ENCODE results near the gene ATXN3L. TPM values are rescaled to one million over a fixed set of nuclear protein-coding genes. Genes with fewer than 3 reads are reported as not detected.

ATXN3L gene
- not detected for total RNA-seq

DNA sequence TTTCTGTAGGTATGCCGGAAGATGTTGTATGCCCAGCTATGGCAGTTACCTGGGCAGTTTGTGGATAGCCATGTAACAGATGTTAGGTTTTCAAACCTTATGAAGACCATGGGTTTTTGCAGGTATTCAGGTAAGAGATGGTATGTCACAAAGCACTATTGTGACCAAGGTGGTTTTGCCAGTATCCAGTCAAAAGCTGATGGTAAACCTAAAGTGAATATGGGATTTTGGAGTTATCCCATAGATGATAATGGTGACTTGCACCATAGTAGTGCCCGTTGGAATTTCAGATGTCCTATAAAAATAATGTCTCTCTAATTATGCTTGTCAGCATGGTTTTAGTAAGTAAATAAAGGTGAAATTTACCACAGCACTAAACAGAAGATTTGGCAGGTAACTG lies at the start of gene ATXN3L:
ATXN3L (minus strand) TSS at position 101 of the 400 bp plus-strand sequence. CDS start 119 bp downstream, outside the sequence.
- Mint-ChIP-seq H3K27ac (no peak within 1 kb of the TSS), H3K4me3 (no peak within 1 kb of the TSS)
- POLR2A ChIA-PET, result no interaction called here

DNA sequence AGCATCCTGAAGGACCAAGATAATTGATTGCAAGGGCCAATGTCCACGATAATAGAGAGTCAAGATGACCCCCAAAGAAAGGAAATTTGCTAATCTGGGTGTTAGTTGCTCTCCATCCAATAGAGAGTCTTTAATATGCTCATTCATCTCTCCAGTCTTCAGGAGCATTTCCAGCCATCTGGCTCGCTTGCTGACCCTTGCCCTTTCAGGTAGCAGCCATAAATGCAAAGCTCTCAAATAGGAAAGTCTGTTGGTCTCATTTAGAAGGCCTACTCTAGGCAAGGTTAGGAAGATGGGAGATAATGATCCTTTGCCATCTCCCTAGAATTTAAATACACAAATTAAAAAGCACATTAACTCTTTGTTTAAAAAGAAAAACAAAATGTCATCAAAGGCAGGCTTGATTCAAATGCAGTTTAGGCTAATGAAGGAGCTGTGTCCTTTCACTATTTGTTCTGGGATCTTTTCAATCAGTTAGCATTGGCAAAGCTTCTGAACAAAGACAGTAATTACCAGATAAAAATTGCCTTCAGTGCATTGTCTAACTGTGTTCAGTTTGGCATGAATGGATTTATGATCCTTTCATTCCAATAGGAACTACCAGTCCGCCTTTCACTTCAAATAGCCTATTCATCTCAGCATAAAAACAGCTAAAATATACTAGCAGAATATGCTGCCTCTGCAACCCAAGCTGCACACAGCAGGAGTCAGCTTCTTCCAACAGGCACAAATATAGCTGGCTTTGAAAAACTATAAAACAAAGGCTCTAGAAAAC lies 49.6 kb upstream of the ATXN3L start:
- Mint-ChIP-seq H3K27me3 (no peaks in the 10 kb centered on the region), H3K4me1 (peaks cover 11% of the 10 kb centered on the region), H3K36me3 (ENCODE audit: low read depth) (peaks cover 4% of the 10 kb centered on the region), H3K4me3 (no peak overlapping the region), H3K27ac (no peak overlapping the region), H3K9me3 (no peaks in the 10 kb centered on the region)
- ChIA-PET POLR2A (no interaction called here), CTCF (no interaction called here)
- DNase-seq, result no peak

More for the DNA sequence above, at the start of gene ATXN3L:
- H3K27me3 Mint-ChIP-seq, result no peaks in the 10 kb centered on the region
- H3K9me3 Mint-ChIP-seq, result no peaks in the 10 kb centered on the region
- no peaks in the 10 kb centered on the region for H3K36me3 Mint-ChIP-seq (ENCODE audit: low read depth)
- no peak for DNase-seq
- H3K4me1 Mint-ChIP-seq, result no peaks in the 10 kb centered on the region
- CTCF ChIA-PET, result no interaction called here

DNA sequence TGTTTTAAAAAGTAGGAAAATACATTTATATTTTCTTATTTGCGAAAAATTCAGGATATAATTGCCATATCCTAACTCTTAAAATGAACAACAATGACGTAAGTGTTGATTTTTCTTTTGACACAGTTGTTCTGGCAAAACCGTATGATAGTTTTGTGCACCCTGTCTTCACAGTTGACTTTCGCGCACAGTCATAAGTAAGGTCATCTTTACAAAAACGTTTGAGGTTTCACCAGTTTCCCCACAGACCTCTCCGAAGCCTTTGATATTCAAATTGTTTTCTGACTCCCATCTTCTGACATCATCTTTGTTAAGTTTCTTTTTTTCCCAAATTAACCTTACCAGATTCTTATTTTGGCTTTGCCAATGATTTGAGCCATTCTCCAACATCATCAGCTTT lies 48.1 kb upstream of the ATXN3L start:
- Mint-ChIP-seq H3K9me3 (no peaks in the 10 kb centered on the region), H3K4me1 (peaks cover 5% of the 10 kb centered on the region), H3K27me3 (no peaks in the 10 kb centered on the region), H3K27ac (no peak overlapping the region), H3K4me3 (no peak overlapping the region), H3K36me3 (ENCODE audit: low read depth) (peaks cover 4% of the 10 kb centered on the region)
- ChIA-PET CTCF (no interaction called here), POLR2A (no interaction called here)
- no peak for DNase-seq

DNA sequence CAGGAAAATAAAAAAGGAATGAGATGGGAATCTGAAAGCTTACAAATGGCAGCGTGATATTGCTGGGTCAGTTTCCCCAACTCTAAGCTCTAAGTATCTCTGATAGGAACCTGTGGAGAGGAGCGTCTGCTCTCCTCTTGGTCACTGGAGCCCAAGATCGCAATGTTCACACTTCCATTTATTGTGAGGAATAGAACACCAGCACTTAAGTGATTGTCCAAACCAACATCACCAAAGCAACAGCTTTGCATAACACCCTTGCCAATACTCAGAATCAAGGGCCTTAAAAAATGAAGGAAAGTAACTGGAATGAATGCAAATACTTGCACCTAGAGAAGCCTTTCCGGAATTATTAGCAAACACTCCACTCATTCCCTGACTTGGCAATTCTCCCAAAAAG lies 46.8 kb upstream of the ATXN3L start:
- no peak for DNase-seq
- Mint-ChIP-seq H3K27ac (no peak overlapping the region), H3K36me3 (ENCODE audit: low read depth) (peaks cover 4% of the 10 kb centered on the region), H3K9me3 (no peaks in the 10 kb centered on the region), H3K4me1 (peaks cover 5% of the 10 kb centered on the region), H3K27me3 (no peaks in the 10 kb centered on the region), H3K4me3 (no peak overlapping the region)
- ChIA-PET CTCF (no interaction called here), POLR2A (no interaction called here)

DNA sequence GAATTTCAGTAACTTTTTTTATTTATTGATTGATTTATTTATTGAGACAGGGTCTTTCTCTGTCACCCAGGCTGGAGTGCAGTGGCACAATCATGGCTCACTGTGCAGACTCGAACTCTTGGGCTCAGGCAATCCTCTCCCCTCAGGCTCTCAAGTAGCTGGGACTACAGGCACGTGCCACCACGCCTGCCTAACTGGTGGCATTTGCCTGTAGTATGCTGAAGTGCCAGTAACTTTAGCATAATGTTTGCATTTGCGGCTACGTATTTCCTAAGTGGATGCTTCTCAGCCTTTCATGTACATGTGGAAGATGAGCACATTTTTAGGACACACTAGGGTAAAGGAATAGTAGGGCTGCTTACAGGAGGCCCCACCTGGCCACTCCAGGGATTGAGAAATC lies 45.3 kb upstream of the ATXN3L start:
- CTCF ChIA-PET, result no interaction called here
- no peak overlapping the region for H3K27ac Mint-ChIP-seq
- POLR2A ChIA-PET, result no interaction called here
- no peaks in the 10 kb centered on the region for H3K27me3 Mint-ChIP-seq
- H3K4me1 Mint-ChIP-seq, result peaks cover 5% of the 10 kb centered on the region
- no peak for DNase-seq
- no peaks in the 10 kb centered on the region for H3K36me3 Mint-ChIP-seq (ENCODE audit: low read depth)
- H3K9me3 Mint-ChIP-seq, result no peaks in the 10 kb centered on the region
- H3K4me3 Mint-ChIP-seq, result no peak overlapping the region

DNA sequence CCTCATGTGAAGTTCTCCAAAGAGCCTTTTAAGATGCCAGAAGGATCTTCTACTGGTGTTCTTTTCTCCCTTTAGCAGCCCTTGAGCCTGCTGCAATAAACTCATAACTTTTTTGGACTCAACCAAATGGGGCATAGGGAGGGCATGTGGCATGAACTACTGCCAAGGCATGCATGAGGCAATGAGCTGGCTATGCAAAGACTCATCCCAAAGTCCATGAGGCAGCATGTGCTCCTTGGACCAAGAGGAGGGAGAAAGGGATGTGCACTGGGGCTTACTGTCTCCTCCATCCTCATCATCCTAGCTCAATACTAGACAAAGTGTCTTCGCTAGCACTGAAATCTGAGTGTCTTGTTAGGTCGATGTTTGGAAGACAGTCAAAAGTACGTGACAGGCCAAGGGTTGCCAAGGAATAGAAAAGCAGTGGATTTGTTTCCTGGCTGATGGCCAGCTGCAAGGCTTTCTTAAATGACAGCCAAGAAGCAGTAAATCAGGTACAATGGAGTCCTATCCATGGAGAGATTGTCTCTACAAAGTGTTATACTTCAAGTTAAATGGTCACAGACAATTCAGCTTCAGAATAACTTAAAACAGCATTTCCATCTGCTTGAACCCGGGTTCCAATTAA lies 44.5 kb upstream of the ATXN3L start:
- CTCF ChIA-PET, result no interaction called here
- Mint-ChIP-seq H3K4me3 (no peak overlapping the region), H3K4me1 (peaks cover 5% of the 10 kb centered on the region), H3K36me3 (ENCODE audit: low read depth) (no peaks in the 10 kb centered on the region), H3K9me3 (no peaks in the 10 kb centered on the region), H3K27ac (no peak overlapping the region), H3K27me3 (no peaks in the 10 kb centered on the region)
- DNase-seq, result no peak
- POLR2A ChIA-PET, result no interaction called here

DNA sequence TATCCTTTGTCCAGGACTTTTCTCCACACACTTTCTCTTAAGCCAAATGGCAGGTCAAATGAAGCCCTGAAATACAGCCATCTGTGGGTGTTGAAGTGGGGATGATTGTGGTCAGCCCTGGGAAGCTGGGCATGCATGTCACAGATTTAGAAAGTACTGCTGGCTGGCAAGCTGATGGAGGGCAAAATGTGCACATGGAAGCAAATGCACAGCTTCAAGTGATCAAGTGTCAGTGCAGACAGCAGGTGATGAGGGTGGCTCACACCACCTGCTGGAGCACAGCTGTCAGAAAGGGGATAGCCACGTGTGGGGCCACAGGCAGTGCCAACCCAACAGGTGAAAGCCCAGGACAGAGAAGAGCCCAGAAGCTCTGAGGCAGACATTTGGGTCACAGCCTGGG lies 40.3 kb upstream of the ATXN3L start:
- Mint-ChIP-seq H3K4me1 (no peaks in the 10 kb centered on the region), H3K27ac (no peak overlapping the region), H3K27me3 (no peaks in the 10 kb centered on the region), H3K4me3 (no peak overlapping the region), H3K36me3 (ENCODE audit: low read depth) (no peaks in the 10 kb centered on the region), H3K9me3 (no peaks in the 10 kb centered on the region)
- no peak for DNase-seq
- ChIA-PET POLR2A (no interaction called here), CTCF (no interaction called here)

DNA sequence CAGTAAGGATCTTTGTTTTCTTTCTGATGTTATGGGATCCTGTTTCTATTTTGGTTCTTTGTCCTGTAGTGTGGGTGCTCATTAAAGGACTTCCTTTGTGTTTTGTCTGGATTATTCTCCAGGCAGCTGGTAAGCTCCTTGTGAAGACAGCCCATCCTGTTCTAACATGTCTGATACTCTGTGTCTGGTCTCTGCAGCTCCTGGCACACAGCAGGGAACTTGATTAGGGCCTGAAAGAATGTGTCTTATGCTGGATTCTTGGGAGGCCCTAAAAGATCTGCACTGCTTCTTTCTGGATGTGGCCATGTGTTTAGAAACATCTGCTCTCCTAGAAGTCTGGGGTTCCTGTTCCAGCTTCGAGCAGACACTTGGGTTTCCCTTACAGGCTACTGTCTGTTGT lies 38.1 kb upstream of the ATXN3L start:
- no peaks in the 10 kb centered on the region for H3K27me3 Mint-ChIP-seq
- no peaks in the 10 kb centered on the region for H3K9me3 Mint-ChIP-seq
- POLR2A ChIA-PET, result no interaction called here
- DNase-seq, result no peak
- no peak overlapping the region for H3K4me3 Mint-ChIP-seq
- CTCF ChIA-PET, result no interaction called here
- H3K4me1 Mint-ChIP-seq, result no peaks in the 10 kb centered on the region
- no peak overlapping the region for H3K27ac Mint-ChIP-seq
- H3K36me3 Mint-ChIP-seq (ENCODE audit: low read depth), result no peaks in the 10 kb centered on the region

DNA sequence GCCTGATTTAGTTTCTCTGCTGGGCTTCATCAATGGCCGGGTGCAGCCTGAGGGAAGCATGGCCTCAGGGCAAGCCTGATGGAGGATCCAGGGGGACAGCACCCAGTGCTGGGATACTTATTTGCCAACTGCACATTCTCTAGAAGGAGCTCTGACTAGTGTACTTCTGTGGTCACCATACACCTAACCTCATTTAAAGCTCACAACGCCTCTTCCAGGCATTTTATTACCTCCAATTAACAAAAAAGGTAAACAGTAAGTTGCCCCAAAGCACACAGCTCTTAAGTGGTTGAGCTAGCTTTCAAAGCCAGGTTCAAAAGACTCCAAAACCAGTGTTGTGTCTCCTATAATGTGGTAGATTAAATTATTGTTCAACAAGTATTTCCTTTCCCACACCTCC lies 26.8 kb upstream of the ATXN3L start:
- CTCF ChIA-PET, result no interaction called here
- POLR2A ChIA-PET, result no interaction called here
- no peak overlapping the region for H3K4me3 Mint-ChIP-seq
- no peak overlapping the region for H3K27ac Mint-ChIP-seq
- no peaks in the 10 kb centered on the region for H3K4me1 Mint-ChIP-seq
- no peak for DNase-seq
- no peaks in the 10 kb centered on the region for H3K9me3 Mint-ChIP-seq
- no peaks in the 10 kb centered on the region for H3K27me3 Mint-ChIP-seq
- no peaks in the 10 kb centered on the region for H3K36me3 Mint-ChIP-seq (ENCODE audit: low read depth)

DNA sequence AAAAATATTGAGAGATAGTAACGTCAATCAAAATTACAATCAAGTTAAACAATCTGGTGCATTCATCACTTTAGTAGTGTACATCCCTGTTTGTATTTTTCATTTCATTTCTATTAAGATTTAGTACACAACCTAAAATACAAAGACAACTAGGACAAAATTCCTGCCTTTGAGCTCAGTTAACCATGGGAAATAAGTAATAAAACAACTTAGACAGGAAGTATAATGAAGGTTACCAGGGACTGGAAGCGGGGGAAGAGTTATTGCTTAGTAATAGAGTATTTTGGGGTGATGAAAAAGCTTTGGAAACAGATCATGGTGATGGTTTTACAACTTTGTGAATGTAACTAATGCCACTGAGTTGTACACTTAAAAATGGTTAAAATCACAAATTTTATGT lies 25.6 kb upstream of the ATXN3L start:
- no peaks in the 10 kb centered on the region for H3K27me3 Mint-ChIP-seq
- DNase-seq, result no peak
- ChIA-PET CTCF (no interaction called here), POLR2A (no interaction called here)
- H3K9me3 Mint-ChIP-seq, result no peaks in the 10 kb centered on the region
- no peaks in the 10 kb centered on the region for H3K4me1 Mint-ChIP-seq
- no peak overlapping the region for H3K27ac Mint-ChIP-seq
- no peaks in the 10 kb centered on the region for H3K36me3 Mint-ChIP-seq (ENCODE audit: low read depth)
- no peak overlapping the region for H3K4me3 Mint-ChIP-seq

DNA sequence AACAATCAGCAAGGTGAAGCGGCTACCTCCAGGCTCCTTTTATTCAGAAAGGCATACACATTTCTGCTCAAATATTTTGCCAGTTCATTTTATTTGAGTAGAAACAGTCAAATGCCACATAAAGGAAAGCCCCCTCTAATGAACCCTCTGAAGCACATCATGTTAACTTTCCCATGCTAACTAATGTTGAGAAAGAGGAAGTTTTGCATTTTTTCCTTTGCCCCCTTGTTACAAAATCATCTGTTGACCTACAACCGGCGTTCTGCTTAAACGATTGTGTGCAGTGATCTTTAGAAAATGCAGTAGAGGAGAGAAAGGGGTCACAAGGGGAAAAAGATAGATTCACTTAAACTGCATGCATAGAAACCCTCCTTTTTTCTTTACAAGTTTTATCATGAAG lies 25.2 kb upstream of the ATXN3L start:
- H3K4me1 Mint-ChIP-seq, result no peaks in the 10 kb centered on the region
- H3K4me3 Mint-ChIP-seq, result no peak overlapping the region
- POLR2A ChIA-PET, result no interaction called here
- no peaks in the 10 kb centered on the region for H3K36me3 Mint-ChIP-seq (ENCODE audit: low read depth)
- H3K27me3 Mint-ChIP-seq, result no peaks in the 10 kb centered on the region
- no peaks in the 10 kb centered on the region for H3K9me3 Mint-ChIP-seq
- no peak overlapping the region for H3K27ac Mint-ChIP-seq
- DNase-seq, result no peak
- CTCF ChIA-PET, result no interaction called here

DNA sequence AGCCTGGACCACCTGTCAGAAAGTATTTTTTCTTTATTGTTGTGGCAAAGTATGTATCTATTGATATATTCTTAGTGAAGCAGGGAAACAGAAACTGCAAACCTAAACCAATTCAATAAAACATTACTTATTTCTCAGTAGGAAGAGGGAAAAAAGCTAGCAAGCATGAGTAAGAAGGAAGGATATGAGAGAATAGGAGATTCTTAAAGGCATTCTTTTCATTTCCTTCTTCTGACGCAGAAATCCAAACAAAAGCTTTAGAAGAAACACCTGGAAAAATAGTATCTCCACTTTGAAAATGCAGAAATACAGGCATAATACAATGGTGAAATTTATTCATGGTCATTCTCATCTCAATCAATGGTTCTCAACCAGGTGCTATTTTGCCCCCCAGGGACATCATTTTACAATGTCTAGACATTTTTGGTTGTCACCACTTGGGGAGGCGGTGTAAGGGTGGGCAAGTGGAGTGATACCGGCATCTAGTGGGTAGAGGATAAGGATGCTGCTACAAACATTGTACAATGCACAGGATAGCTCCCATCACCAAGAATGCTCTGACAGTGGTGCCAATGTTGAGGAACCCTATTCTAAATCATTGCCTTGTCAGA lies 21.7 kb upstream of the ATXN3L start:
- Mint-ChIP-seq H3K4me3 (no peak overlapping the region), H3K27me3 (no peaks in the 10 kb centered on the region), H3K27ac (no peak overlapping the region), H3K4me1 (no peaks in the 10 kb centered on the region), H3K9me3 (no peaks in the 10 kb centered on the region), H3K36me3 (ENCODE audit: low read depth) (no peaks in the 10 kb centered on the region)
- DNase-seq, result no peak
- POLR2A ChIA-PET, result interaction anchor here (0.6 kb wide), 1 partner anchor 248 kb away, joined by 3 read pairs; no protein-coding TSS in a partner anchor
- CTCF ChIA-PET, result interaction anchor here (1.9 kb wide), 1 partner anchor 395 kb away, joined by 4 read pairs; no protein-coding TSS in a partner anchor

DNA sequence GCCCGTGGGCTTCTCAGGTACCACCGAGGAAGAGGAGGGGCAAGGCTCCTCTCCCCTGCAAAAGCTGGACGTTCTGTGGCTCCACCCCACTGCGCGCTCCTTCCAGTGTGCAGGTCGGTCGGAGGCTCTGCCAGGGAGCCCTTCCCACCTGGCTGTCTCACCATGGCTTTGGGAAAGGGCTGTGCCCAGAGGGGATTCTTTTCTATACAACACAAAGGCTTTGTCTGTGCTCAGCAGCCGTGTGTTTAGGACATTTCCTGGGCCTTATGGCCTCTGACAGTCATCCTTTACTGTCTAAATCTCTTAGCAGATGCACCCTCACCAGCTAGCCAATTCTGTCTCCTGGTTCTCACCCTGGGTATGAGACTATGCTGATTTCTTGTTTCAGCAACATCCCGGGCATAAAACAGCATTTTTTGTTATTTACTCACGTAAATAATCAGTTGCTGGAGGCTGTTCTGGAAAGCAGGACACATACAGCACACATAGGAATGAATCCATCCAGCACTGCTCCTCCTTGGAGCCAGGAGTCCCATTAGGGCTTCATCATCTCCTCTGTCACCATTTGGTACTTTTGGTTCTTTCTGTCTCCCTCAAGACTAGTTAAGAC lies 20.4 kb upstream of the ATXN3L start:
- H3K27me3 Mint-ChIP-seq, result no peaks in the 10 kb centered on the region
- no peaks in the 10 kb centered on the region for H3K36me3 Mint-ChIP-seq (ENCODE audit: low read depth)
- no peak for DNase-seq
- CTCF ChIA-PET, result no interaction called here
- H3K4me3 Mint-ChIP-seq, result no peak overlapping the region
- POLR2A ChIA-PET, result no interaction called here
- H3K4me1 Mint-ChIP-seq, result no peaks in the 10 kb centered on the region
- H3K9me3 Mint-ChIP-seq, result no peaks in the 10 kb centered on the region
- H3K27ac Mint-ChIP-seq, result no peak overlapping the region

DNA sequence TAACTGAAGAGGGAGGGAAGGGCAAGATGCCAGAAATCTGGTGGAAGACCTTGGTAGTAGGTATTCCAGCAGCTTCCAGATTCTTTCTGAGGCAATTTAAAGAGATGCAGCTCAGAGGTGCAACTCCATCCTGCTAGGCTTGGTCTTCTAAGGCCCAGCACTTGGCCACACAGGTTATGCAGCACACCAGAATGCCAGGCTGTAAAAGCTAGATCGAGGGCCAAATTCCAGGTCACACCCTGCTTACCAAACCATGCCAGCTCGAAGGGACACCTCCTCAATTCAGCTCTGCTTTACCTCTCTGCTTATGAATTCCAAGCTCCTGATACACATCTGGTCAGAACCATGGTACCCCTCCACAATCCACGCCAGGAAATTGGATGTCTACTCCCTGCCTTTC lies 19.8 kb upstream of the ATXN3L start:
- CTCF ChIA-PET, result no interaction called here

More for the DNA sequence above, 19.8 kb upstream of the ATXN3L start:
- H3K4me1 Mint-ChIP-seq, result no peaks in the 10 kb centered on the region
- H3K27me3 Mint-ChIP-seq, result no peaks in the 10 kb centered on the region
- H3K9me3 Mint-ChIP-seq, result no peaks in the 10 kb centered on the region
- H3K27ac Mint-ChIP-seq, result no peak overlapping the region
- POLR2A ChIA-PET, result no interaction called here
- no peaks in the 10 kb centered on the region for H3K36me3 Mint-ChIP-seq (ENCODE audit: low read depth)
- DNase-seq, result no peak
- no peak overlapping the region for H3K4me3 Mint-ChIP-seq

Measured in activated CD4-positive, alpha-beta memory T cell treated with anti-CD3 and anti-CD28 coated beads, Interleukin-2, amount 10 ng/mL, durations not matched to agents 7 days and 5 days (primary cell).